Hematopoietic multipotent progenitor cell treated with erythropoietin and hydrocortisone succinate and interleukin-3 and kit ligand, for 17 days (in vitro differentiated cells): Measurements from ENCODE around the gene CLEC18C.
"Not testable (repeated sequence)": the region's sequence is repeated elsewhere in the genome, so short reads cannot be mapped to it uniquely, and the experiment has no call there.

ENCODE experiments used
- DNase-seq: peaks from one replicate; pipeline ENCODE4 v3.0.0-alpha.2; 2015; ENCODE audit warnings: low spot score

CLEC18C gene

DNA sequence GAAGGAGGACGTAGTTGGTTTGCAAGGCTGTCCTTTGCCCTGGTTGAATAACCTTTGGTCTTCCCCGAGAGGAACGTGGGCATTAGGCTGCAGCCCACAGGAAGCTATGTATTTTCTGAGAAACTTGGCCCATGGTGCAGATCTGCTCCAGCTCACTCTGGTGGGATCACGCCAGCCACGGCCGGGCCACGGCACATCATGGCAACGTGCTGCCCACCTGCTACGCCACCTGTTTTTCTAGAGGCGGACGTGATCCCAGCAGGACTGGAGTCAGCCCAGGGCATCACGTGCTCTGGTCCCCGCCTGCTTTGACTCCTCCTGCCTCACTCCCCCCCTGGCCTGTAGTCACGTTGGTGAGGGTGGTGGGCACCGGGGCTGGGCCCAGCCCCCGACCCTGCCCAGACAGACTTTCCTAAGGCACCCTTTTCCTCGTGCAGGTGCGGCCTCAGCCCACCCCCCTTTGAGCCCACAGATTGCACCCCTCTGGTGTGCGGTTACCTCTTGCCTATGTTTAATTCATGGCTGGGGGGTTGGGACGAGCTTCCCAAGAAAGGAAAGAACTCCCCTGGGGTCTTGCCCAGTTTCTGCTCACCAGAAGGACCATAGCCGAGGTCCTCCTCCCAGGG is at the start of gene CLEC18C:
CLEC18C (plus strand) TSS at position 576 of the 626 bp plus-strand sequence. CDS start 492 bp downstream, outside the sequence.
- not testable (repeated sequence) for DNase-seq

- not testable (repeated sequence) for DNase-seq
Observed at GRCh38 chr16:70123822-70124221, 49.8 kb upstream of the CLEC18C start.

GRCh38 chr16:70126226-70126625 is 47.4 kb upstream of the CLEC18C start:
- not testable (repeated sequence) for DNase-seq

DNA sequence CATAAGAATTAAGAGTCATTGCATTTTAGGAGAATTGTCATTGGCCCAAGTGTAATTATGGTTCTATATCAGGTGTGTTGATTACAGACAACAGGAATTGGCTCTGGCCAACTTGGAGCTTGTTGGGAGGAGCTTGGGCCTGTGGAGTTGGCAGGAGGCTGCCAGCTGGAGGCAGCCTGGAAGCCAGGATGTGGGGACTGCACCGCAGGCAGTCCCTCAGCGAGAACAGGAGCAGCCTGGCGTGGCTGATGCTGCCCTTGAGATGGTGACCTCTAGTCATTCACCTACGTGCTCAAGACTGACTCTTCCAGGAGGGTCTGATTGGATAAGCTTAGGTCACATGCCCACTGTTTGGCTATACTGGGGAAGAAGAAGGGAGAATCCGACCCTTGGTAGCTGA is 45.9 kb upstream of the CLEC18C start:
- not testable (repeated sequence) for DNase-seq

GRCh38 chr16:70128844-70129243 is 44.7 kb upstream of the CLEC18C start:
- DNase-seq, result not testable (repeated sequence)

DNA sequence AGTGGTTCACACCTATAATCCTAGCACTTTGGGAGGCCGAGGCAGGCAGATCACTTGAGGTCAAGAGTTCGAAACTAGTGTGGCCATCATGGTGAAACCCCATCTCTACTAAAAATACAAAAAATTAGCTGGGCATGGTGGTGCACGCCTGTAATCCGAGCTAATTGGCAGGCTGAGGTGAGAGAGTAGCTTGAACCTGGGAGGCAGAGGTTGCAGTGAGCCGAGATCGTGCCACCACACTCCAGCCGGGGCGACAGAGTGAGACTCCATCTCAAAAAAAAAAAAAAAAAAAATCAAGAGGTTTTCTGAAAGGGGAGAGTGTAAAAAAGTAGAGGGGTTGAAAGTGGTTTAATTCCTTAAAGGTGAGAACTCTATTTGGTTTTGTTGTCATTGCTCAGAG is 37.8 kb upstream of the CLEC18C start:
- not testable (repeated sequence) for DNase-seq

DNA sequence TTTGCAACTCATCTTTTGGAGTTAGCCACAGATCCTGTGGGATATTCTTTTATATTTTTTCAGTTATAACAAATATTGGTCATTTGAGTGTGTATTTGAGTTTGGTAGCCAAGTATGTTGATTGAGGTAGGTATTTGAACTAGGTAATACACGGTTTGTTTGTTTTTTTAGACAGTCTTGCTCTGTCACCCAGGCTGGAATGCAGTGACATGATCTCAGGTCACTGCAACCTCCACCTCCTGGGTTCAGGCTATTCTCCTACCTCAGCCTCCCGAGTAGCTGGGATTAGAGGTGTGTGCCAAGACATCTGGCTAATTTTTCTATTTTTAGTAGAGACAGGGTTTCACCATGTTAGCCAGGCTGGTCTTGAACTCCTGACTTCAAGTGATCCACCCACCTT is 37.0 kb upstream of the CLEC18C start:
- not testable (repeated sequence) for DNase-seq

GRCh38 chr16:70142739-70143138 is 30.8 kb upstream of the CLEC18C start:
- DNase-seq, result not testable (repeated sequence)

DNA sequence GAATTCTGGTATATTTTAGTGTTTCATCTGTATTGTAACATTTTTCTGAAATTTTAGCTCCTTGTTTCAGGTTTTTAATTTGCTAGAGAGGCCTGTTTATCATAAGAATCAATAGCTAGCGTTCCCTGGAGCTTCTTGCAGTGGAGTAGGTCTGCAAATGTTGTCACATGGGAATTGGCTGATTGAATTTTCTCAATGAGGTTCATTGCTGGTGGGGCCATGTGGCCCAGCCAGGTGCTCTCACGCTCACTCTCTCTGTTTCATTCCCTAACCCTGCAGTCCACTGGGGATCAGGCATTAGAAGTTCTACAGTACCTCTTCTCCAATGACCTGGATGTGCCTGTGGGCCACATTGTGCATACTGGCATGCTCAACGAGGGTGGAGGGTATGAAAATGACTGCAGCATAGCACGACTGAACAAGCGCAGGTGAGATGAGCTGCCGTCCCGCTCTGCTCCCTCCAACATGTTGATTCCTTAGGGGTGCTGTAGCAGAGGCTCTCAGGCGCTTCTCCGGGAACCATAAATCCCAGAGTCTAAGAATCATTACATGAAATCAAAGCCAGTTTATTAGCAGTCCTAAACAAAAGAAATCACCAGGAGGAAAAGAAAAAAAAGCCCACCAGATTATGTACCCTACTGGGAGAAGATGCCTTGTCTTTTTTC is 30.2 kb upstream of the CLEC18C start:
- not testable (repeated sequence) for DNase-seq

GRCh38 chr16:70147853-70148252 is 25.7 kb upstream of the CLEC18C start:
- DNase-seq, result not testable (repeated sequence)

DNA sequence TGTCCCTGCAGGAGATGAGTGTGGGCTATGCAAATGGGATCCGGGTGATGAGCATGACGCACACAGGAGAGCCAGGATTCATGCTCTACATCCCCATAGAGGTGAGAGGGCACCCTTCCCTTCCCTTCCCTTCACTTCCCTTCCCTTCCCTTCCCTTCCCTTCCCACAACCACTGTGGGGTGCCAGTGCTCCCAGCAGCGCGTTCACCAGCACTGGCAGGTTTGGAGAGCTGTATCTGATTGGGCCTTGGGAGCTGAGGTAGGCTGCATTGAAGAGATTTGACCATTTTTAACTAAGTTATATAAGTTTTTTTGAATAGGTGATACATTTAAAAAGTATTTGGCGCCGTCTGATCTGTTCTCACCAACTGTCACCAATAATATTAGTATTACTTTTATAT is 25.1 kb upstream of the CLEC18C start:
- DNase-seq, result not testable (repeated sequence)

GRCh38 chr16:70149296-70149695 is 24.3 kb upstream of the CLEC18C start:
- not testable (repeated sequence) for DNase-seq

DNA sequence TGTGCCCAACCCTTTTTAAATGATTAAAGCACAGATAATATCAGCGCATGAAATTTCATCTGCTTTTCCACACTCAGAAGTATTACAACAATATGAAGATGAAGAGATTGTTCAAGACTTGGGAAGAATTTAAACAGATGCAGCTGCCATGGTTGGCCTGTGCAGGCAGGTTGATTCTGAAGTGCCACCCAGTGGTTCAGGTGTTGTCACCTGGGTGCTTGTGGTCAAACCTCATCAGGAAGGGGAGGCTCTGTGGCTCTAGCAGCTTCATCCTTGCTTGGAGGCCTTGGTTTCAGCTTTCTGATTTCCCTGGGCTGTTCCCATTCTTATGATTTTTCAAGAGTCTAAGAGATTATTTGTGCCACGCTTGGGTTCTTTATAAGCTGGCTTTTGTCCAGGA is 22.2 kb upstream of the CLEC18C start:
- no peak for DNase-seq

DNA sequence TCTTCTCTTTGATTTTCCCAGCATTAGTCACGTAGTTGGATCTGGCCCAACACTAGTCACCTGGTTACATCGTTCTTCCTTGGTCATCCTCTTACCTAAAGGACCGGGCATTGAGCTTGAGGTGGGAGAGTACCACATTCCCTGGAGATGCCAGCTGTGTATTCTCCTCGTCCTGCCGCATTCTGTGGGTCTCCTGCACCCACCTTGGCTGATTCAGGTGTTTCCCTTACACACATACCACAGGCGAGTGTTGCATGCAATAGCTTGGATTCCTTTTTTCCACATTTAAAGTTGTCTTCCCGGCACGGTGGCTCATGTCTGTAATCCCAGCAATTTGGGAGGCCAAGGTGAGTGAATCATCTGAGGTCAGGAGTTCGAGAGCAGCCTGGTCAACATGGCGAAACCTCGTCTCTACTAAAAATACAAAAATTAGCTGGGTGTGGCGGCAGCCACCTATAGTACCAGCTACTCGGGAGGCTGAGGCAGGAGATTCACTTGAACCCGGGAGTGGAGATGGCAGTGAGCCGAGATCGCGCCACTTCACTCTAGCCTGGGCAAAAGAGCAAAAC is 21.6 kb upstream of the CLEC18C start:
- DNase-seq, result no peak

GRCh38 chr16:70152578-70153302 is 20.8 kb upstream of the CLEC18C start:
- DNase-seq, result no peak

GRCh38 chr16:70154736-70155135 is 18.9 kb upstream of the CLEC18C start:
- not testable (repeated sequence) for DNase-seq

- DNase-seq, result no peak
Observed at GRCh38 chr16:70156207-70156978, 17.2 kb upstream of the CLEC18C start.

DNA sequence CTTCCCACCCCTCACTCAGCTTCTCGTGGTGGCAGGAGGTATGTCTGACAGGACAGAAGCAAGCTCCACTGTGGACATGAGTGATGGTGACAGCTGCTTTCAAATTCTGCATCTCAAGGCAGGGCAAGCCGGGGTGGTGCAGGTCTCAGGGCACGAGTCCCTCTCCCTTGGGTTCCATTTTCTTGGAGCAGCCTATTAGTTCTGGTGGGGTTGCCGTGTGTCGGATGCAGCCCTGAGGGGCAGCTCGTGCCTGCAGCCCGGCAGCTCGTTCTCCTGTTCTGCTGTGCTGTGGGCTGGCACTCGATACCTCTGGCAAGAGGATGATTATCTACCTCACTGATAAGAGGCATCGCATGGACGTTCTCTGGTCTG is 16.5 kb upstream of the CLEC18C start:
- no peak for DNase-seq

DNA sequence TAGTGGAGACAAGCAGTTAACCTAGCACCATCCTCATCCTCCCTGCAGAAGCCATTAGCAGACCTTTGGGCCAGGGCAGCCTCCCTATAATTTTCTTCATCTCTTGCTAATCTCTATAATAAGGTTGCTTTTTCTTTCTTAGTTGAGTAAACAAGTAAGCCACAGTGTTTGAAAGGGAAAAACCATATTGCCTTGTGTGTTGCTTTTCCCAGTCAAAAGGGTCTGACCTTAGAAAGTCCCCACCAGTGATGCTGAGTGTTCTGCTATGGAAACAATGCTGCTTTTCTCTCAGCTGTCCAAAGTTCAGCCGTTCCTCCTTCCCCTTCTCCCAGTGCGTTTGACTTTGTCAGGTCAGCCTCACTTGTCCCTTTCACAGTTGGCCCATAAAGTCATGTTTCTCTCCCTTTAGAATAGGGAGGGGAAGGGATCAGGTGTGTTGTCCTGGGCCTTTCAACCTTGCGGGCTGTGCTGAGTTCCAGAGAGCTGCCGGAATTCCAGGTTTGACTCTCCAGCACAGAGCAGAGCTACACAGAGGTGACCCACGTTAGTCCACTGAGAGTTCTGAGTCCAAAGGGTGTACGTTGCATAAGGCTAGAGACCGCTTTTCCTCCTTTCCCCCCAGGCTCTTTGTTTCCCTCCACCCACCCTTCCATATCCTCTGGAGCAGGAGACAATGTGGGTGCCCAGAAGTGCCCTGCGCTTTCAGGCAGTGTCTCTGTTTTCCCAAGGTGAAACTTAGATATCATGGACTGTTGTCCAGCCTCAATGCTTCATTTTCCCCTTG is 15.9 kb upstream of the CLEC18C start:
- no peak for DNase-seq

- peak; percentile 7 for DNase-seq
Observed at GRCh38 chr16:70158261-70158939, 15.2 kb upstream of the CLEC18C start.
